ENCODE measurements around the gene SEMA3A. TPM values are rescaled to one million over a fixed set of nuclear protein-coding genes. Genes with fewer than 3 reads are reported as not detected.
A peak's percentile ranks its signal among the peaks of the same experiment; 100 is the strongest.

Gene SEMA3A
- total RNA-seq, 1 donor from 2014 or later, result 1.9 TPM

GRCh38 chr7:83936056-83936708, 258.4 kb downstream of the SEMA3A start:
- no peak overlapping the region for H3K4me3 ChIP-seq
- TF ChIP-seq CTCF (IDR thresholded peaks at IDR 0.05; ENCODE audit: borderline replicate concordance), result peak; percentile 89
- no peaks in the 10 kb centered on the region for H3K9me3 ChIP-seq (replicated peaks)
- no peaks in the 10 kb centered on the region for H3K36me3 ChIP-seq
- intact Hi-C loops (cut with micrococcal nuclease), result no loop called here
- no peaks in the 10 kb centered on the region for H3K27me3 ChIP-seq (ENCODE audit: low read depth)
- peak; percentile 18 for DNase-seq
- no peak overlapping the region for H3K27ac ChIP-seq (replicated peaks)
- H3K4me1 ChIP-seq, result no peaks in the 10 kb centered on the region

- DNase-seq, result no peak
- Histone ChIP-seq H3K27me3 (ENCODE audit: low read depth) (no peaks in the 10 kb centered on the region), H3K27ac (replicated peaks) (no peak overlapping the region), H3K4me3 (no peak overlapping the region), H3K4me1 (no peaks in the 10 kb centered on the region), H3K9me3 (replicated peaks) (no peaks in the 10 kb centered on the region), H3K36me3 (no peaks in the 10 kb centered on the region)
- intact Hi-C loops (cut with micrococcal nuclease), result no loop called here
- TF ChIP-seq CTCF (IDR thresholded peaks at IDR 0.05; ENCODE audit: borderline replicate concordance), result peak; percentile 19
These were observed 260.4 kb downstream of the SEMA3A start for GRCh38 chr7:83934118-83934734.

- DNase-seq, result no peak
- TF ChIP-seq CTCF (IDR thresholded peaks at IDR 0.05; ENCODE audit: borderline replicate concordance), result no peak
- Histone ChIP-seq H3K36me3 (no peaks in the 10 kb centered on the region), H3K4me3 (no peak overlapping the region), H3K4me1 (no peaks in the 10 kb centered on the region), H3K27ac (replicated peaks) (no peak overlapping the region), H3K9me3 (replicated peaks) (no peaks in the 10 kb centered on the region), H3K27me3 (ENCODE audit: low read depth) (no peaks in the 10 kb centered on the region)
- intact Hi-C loops (cut with micrococcal nuclease), result no loop called here
These were observed 262.6 kb downstream of the SEMA3A start for GRCh38 chr7:83931968-83932367.

- DNase-seq, result no peak
- Histone ChIP-seq H3K4me1 (no peaks in the 10 kb centered on the region), H3K36me3 (no peaks in the 10 kb centered on the region), H3K9me3 (replicated peaks) (no peaks in the 10 kb centered on the region), H3K4me3 (no peak overlapping the region), H3K27ac (replicated peaks) (no peak overlapping the region), H3K27me3 (ENCODE audit: low read depth) (no peaks in the 10 kb centered on the region)
- intact Hi-C loops (cut with micrococcal nuclease), result no loop called here
- TF ChIP-seq CTCF (IDR thresholded peaks at IDR 0.05; ENCODE audit: borderline replicate concordance), result no peak
These were observed 264.3 kb downstream of the SEMA3A start for GRCh38 chr7:83930262-83930661.

GRCh38 chr7:83925860-83926259, 268.7 kb downstream of the SEMA3A start:
- Histone ChIP-seq H3K27ac (replicated peaks) (no peak overlapping the region), H3K4me3 (no peak overlapping the region), H3K4me1 (no peaks in the 10 kb centered on the region), H3K27me3 (ENCODE audit: low read depth) (no peaks in the 10 kb centered on the region), H3K36me3 (no peaks in the 10 kb centered on the region), H3K9me3 (replicated peaks) (no peaks in the 10 kb centered on the region)
- intact Hi-C loops (cut with micrococcal nuclease), result no loop called here
- TF ChIP-seq CTCF (IDR thresholded peaks at IDR 0.05; ENCODE audit: borderline replicate concordance), result no peak
- DNase-seq, result no peak

Measured in left ventricle myocardium inferior (tissue), 1 donor.